ENCODE data around the gene DYNC1LI1.
"Not testable (repeated sequence)": the region's sequence is repeated elsewhere in the genome, so short reads cannot be mapped to it uniquely, and the experiment has no call there.

Gene DYNC1LI1

GRCh38 chr3:32578669-32579068 lies 8.0 kb upstream of the DYNC1LI1 start:
- DNase-seq, result not testable (repeated sequence)

DNA sequence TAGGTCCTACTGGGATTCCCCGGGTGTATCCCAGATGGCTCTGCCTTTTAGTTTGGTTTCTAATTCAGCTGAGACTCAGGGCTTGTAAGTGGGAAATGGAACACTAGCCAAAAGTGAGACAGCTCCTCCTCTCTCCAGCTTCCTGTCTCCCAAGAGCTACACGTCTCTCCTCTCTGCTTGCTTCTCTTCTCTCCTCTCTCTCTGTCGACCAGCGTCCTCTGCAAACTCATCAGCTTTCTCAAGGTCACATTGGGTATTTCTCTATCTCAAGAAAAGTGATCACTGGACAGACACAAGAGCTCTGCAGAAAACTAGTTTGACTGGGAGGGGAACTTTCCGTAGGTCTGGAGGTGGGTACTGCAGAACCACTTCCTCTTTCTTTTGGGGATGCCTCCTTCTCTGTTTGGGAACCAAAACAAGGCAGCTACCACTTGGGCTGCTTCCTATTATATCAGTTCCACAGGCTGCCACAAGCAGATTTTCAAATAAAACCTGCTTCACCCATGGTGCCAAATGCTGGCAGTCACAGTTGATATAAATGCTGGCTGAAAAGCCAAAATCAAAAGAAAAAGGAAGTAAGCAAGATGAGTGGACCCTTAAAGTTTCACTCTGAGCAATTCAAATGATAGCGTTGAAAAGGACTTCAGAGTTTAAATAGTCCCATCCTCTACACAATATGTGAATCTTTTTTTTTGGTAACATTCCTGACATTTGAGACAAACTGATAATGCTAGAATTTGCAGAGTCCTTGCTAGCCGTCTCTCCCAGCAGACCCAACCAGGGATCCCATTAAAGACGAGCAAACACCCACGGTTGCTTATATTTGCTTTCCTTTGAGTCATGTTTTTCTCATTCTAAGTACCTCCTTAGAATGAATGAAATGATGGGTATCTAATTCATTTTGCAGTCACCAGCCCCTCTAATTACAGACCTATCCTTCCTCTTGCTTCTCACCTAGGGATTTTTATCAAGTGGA lies 7.2 kb upstream of the DYNC1LI1 start:
- DNase-seq, result peak; percentile 16 to 23

- no peak for DNase-seq
Observed at GRCh38 chr3:32577174-32577573, 6.5 kb upstream of the DYNC1LI1 start.

DNA sequence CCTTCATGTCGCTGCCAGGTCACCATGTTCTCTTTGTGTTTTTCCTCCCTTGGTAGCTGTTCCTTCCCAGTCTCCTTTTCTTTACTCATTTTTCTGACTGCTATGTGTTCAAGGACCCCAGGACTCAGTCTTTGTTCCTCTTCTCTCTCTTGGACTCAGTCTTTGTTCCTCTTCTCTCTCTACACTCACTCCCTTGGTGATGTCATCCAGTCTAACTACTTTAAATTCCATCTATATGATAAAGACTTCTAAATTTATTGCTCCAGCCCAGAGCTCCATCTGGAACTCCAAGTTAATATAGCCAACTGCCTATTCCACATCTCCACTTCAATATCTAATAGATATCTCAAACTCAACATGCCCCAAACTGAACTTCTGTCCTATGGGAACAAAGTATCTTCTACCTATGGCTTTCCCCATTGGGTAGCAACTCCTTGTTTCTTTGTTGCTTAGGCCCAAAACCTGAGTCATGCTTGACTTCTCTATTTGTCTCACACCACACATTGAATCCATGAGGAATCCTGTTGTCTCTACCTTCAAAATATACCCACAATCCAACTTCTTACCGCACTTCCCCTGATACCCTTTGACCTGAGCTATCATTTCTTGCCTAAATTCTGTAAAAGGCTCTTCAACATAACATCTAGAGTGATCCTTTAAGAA lies 4.9 kb upstream of the DYNC1LI1 start:
- no peak for DNase-seq

- DNase-seq, result no peak
Observed at GRCh38 chr3:32571192-32571485, 481 bp upstream of the DYNC1LI1 start.

DNA sequence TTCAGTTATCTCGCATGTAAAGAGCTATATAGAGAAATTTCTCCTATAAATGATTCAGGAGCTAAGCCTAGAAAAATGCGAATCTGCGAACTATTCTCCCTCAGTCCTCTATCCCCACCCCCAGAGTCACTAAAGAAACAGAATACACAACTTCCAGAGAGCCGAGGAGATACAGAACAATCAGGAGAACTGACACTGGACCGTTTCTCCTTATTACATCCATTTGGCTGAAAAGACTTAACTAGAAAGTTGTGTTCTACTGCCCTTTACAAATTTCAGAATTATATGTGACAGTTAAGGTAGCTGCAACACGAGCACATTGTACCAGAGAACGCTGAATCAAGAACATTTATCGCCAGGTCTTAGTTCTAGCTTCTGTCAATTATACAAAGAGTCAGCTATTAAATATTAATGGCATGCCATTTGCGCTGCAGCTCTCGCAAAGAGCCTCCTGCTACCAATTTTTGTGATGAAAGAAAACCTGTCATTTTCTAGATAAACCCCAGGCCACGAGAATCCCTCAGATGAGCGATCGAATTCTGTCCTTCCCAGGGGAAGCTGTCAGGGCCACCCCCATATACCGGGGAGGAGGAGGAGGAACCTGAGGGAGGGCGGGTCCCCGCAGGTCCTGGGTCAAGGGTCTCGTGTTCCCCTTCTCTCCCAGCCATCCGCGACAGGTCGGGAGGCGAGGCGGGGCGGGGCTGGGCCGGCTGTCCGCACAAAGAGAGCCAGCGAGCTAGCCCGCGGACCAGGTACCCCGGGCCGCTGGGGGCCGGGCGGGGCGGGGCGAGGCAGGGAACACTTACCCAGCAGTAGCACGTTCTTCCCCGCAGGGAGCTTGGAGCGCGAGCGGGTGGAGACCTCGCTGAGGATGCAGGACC lies 878 bp downstream of the DYNC1LI1 start:
- peak; percentile 5 to 47 for DNase-seq

GRCh38 chr3:32568953-32569352 lies 1.7 kb downstream of the DYNC1LI1 start:
- DNase-seq, result no peak

DNA sequence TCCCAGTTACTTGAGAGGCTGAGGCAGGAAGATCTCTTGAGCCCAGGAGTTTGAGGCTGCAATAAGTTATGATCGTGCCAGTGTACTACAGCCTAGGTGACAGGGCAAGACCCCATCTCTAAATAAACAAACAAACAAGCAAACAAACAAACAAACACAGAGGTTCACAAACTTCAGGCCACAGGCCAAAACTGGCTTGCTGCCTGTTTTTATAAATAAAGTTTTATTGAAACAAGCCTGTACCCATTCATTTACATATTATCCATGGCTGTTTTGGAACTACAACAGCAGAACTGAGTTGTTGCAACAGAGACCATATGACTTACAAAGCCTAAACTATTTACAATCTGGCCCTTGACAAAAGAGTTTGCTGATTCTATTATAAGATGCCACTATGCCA lies 6.5 kb downstream of the DYNC1LI1 start:
- DNase-seq, result no peak

DNA sequence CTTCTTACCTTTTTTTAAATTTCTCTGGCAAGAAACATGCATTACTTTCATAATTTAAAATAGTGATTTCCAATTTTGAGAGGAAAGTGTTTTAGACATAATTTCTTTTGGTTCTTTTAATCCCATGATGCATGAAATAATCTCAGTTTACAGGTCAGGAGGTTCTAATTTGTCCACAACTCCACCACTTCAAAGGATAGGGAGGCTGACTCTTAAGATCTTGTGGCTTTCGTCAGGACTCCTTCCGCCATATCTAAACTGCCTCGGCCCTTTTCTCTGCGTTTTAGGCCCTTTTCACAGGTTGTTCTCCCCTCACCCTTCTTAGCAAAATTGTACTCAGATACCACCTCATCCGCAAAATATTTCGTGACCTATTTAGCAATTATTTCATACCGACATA lies 8.0 kb downstream of the DYNC1LI1 start:
- DNase-seq, result no peak

- no peak for DNase-seq
Observed at GRCh38 chr3:32557640-32558352, 12.9 kb downstream of the DYNC1LI1 start.

GRCh38 chr3:32556332-32556731 lies 14.3 kb downstream of the DYNC1LI1 start:
- no peak for DNase-seq

DNA sequence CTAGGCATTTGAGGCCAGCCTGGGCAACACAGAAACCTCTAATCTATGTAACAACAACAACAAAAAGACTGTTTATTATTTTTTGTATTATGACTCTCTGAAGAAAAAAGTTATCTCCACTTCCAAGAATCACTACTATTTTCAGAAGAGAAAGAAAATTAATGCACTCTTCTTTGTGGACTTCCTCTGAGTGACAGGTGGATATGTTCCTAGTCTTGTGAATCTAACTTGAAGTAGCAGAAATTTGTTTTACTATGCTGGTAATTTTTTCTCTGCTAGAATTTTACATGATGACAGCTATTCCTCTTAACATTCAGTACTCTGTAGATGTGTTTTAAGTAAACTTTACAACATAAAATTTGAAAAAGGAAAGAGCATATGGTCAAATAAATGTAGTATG lies 16.7 kb downstream of the DYNC1LI1 start:
- no peak for DNase-seq

DNA sequence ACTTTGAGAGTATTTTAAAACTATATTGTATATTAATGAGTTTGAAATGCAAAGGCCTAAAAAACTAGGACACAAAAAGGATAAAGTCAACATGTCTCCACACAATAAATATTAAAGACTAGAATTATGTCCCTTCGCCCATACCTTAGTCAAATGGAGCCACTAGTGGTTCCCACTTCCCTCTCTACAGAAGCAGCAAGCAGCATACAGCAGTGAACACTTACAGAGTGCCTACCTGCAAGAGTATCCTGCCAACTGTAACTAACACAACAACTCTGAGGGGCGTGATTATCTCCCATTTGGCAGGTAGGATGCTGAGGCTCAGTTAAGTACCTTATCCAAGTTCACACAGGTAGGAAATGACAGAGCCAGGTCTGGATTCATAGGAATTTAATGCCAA lies 17.2 kb downstream of the DYNC1LI1 start:
- no peak for DNase-seq

GRCh38 chr3:32552013-32552412 lies 18.6 kb downstream of the DYNC1LI1 start:
- no peak for DNase-seq

DNA sequence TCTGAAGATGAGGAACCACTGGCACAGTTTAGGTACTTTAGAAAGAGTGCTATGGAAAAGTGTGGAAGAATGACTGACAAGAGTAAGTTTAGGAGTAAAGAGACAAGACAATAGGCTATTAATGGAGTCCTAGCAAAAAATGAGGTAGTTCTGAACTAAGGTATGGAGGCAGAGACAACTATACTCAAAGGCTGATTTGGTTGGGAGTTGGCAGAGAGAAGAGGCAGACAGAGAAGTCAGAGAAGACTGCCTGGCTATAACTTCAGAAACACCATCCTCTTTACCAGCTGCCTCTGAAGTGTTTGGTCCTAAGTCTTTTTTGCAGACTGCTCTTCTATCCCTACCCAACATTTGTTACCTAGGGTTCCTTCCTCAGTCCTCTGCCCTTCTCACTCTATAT lies 19.2 kb downstream of the DYNC1LI1 start:
- no peak for DNase-seq

- no peak for DNase-seq
Observed at GRCh38 chr3:32551087-32551486, 19.6 kb downstream of the DYNC1LI1 start.

- no peak for DNase-seq
Observed at GRCh38 chr3:32545305-32545704, 25.4 kb downstream of the DYNC1LI1 start.

DNA sequence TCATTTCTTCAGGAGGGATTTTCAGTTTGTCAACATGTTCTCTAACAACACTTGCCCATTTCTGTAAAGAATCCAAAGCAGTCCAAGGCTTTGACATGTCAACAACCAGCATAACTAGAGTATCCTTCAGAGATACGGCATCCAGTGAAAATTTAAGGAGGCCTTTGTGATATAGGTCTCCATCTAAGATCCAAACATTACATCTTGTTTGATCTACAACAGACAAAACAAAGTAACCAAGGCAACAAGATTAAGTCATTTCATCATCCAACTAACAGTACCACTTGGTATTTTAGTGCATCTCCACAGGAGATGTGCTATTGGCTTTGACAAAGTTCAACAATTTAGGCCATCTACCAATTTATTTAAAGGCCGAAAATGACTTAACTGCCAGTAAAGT lies 25.8 kb downstream of the DYNC1LI1 start:
- DNase-seq, result no peak

GRCh38 chr3:32542807-32543206 lies 27.9 kb downstream of the DYNC1LI1 start:
- DNase-seq, result no peak

GRCh38 chr3:32540899-32541298 lies 29.8 kb downstream of the DYNC1LI1 start:
- DNase-seq, result no peak

GRCh38 chr3:32532434-32532833 lies 38.2 kb downstream of the DYNC1LI1 start:
- DNase-seq, result no peak

DNA sequence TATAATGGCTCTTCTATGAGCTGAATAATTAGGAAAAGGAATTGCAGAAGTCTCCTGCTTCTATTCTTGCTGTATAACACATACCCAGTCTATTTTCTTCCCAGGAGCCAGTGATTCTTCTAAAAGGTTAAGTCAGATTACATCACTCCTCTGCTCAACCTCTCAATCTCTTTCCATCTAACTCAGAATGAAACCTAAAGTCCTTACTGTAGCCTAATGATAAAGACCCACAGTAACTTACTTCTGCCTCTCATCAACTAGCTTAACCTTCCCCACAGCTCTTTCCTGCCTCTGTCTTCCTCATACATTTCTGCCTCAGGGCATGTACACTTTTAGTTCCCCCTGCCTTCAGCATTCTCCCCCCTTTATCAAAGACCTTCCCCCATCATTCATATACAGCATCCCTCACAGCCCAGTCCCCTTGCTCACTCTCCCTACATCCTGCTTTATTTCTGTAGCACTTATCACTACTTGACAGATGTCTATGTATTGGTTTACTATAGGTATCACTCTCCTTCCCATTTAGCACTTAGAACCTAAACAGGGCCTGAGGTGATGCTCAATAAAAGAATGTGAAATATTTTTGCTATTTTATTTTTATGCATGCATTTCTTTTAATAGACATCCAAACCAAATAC lies 39.5 kb downstream of the DYNC1LI1 start:
- DNase-seq, result no peak

Data from CD4-positive, alpha-beta T cell treated with Interferon alpha-2 for 1 hour (primary cell).